PC-9 (cell line): Measurements from ENCODE around the gene DOC2B. TPM values are rescaled to one million over a fixed set of nuclear protein-coding genes. Genes with fewer than 3 reads are reported as not detected.

ENCODE experiments used
- BruUV-seq: library from RNA; stranded (reverse); fragments of 400-500 nt; replicated peaks from 2 replicates; lab custom pipeline; 2021; lab: Mats Ljungman, UMichigan
- CTCF ChIA-PET: fragments of 300-600 bp; sonication (Branson Sonifier 250); formaldehyde crosslinking; loops from one replicate; lab custom pipeline; 2022; ENCODE audit warnings: antibody characterized with exemption; lab: Charles Lee
- POLR2A ChIA-PET: fragments of 300-600 bp; sonication (Branson Sonifier 250); formaldehyde crosslinking; loops from one replicate; lab custom pipeline; 2022; ENCODE audit warnings: antibody characterized with exemption; ENCODE audit not compliant: unreplicated experiment; lab: Charles Lee
- DNase-seq, 2 experiments: peaks; one replicate each; pipeline versions ENCODE4 v3.0.0 to v3.0.0-alpha.2; 2015 to 2022; ENCODE audit warnings: mixed read lengths in 1 of 2
- H2AFZ ChIP-seq: fragments of 200-600 bp; sonication (generic); 2 replicates; pipeline ENCODE4 v1.8.1; 2017; ENCODE audit warnings: antibody characterized with exemption
- H3F3A ChIP-seq: fragments of 200-600 bp; sonication (generic); 2 replicates; pipeline ENCODE4 v1.8.1; 2017; ENCODE audit warnings: antibody characterized with exemption, mild to moderate bottlenecking, low read depth; ENCODE audit not compliant: insufficient read depth
- H3K27ac ChIP-seq: fragments of 200-600 bp; sonication (generic); 2 replicates; pipeline ENCODE4 v1.6.1; 2016; ENCODE audit warnings: mixed run types
- H3K27me3 ChIP-seq: fragments of 200-600 bp; sonication (generic); 2 replicates; pipeline ENCODE4 v1.6.1; 2016; ENCODE audit warnings: low read depth, mixed run types; ENCODE audit not compliant: insufficient read depth
- H3K36me3 ChIP-seq: fragments of 200-600 bp; sonication (generic); 2 replicates; pipeline ENCODE4 v1.6.1; 2016; ENCODE audit warnings: low read depth, mixed run types
- H3K4me1 ChIP-seq: fragments of 200-600 bp; sonication (generic); replicated peaks from 2 replicates; pipeline ENCODE4 v1.6.1; 2016; ENCODE audit warnings: mixed run types; ENCODE audit not compliant: insufficient read depth
- H3K4me2 ChIP-seq: fragments of 200-600 bp; sonication (generic); 2 replicates; pipeline ENCODE4 v1.6.1; 2017; ENCODE audit warnings: mixed run types
- H3K4me3 ChIP-seq: fragments of 200-600 bp; sonication (generic); 2 replicates; pipeline ENCODE4 v1.6.1; 2016; ENCODE audit warnings: mixed run types
- H3K79me2 ChIP-seq: fragments of 200-600 bp; sonication (generic); 2 replicates; pipeline ENCODE4 v1.6.1; 2017; ENCODE audit warnings: low read depth, mixed run types
- H3K9me2 ChIP-seq: fragments of 200-600 bp; sonication (generic); 2 replicates; pipeline ENCODE4 v1.8.1; 2017; ENCODE audit warnings: mild to moderate bottlenecking; ENCODE audit not compliant: insufficient read depth
- H3K9me3 ChIP-seq: fragments of 200-600 bp; sonication (generic); 2 replicates; pipeline ENCODE4 v1.8.1; 2016; ENCODE audit warnings: low read depth; ENCODE audit not compliant: insufficient read depth
- H4K20me1 ChIP-seq: fragments of 200-600 bp; sonication (generic); 2 replicates; pipeline ENCODE4 v1.8.1; 2017; ENCODE audit not compliant: insufficient read depth
- CTCF ChIP-seq: fragments of 200-600 bp; sonication (generic); conservative IDR thresholded peaks from 2 replicates; pipeline ENCODE4 v1.6.1; 2017; ENCODE audit warnings: mixed run types, antibody characterized with exemption, mild to moderate bottlenecking, moderate library complexity
- EZH2 ChIP-seq: fragments of 200-600 bp; sonication (generic); IDR thresholded peaks from 2 replicates; pipeline ENCODE4 v1.8.0; 2017; ENCODE audit warnings: antibody characterized with exemption, low read depth
- intact Hi-C: fragments of 100-400 bp; cut with micrococcal nuclease; formaldehyde crosslinking; loops from one replicate; pipeline ENCODE4 v1.10.0; 2022; ENCODE audit not compliant: unreplicated experiment
- total RNA-seq: library from RNA; stranded (reverse); gene quantifications from 2 replicates; pipeline ENCODE4 v1.2.3, GENCODE V29; 2021

Gene DOC2B
- total RNA-seq, 1 experiment from 2014 or later, result not detected

DNA sequence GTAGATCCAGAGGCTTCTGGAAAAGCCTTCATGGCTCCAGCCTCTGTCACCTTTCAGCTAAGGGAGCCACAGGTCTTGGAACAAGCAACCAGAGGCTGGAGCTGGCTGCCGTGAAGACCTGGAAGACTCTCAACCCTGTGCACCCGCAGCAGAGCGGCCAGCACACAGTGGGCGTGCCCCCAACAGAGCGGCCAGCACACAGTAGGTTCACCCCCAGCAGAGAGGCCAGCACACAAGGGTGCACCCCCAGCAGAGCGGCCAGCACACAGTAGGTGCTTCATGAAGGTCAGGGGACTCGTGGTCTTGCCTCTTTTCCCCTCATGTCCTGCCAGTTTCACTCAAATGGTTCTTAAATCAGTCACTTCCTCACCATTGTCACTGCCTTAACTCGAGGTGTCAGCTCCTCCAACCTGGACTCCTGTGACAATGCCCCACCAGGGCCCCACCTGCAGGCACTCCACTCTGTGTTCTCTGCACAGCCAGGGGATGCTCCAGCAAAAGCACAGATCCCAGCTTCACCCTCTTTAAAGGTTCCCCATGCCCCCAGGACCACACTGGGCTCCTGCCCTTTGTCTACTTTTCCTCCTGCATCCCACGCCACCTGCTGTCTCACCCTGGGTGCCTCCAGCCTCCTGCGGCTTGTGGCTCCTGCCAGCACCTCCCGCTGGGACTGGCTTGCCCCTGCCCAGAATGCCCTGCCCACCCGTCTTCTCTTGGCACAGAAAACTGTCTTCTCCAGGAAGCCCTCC is 42.4 kb upstream of the DOC2B start:
- Histone ChIP-seq H3K9me2 (no peaks in the 10 kb centered on the region), H2AFZ (no peak overlapping the region), H3K27ac (no peak overlapping the region), H4K20me1 (peaks cover 3% of the 10 kb centered on the region; the same call in 1 of the 2 replicates), H3K36me3 (no peaks in the 10 kb centered on the region), H3K9me3 (no peaks in the 10 kb centered on the region), H3K27me3 (no peaks in the 10 kb centered on the region; the same call in 1 of the 2 replicates), H3K79me2 (no peaks in the 10 kb centered on the region), H3K4me2 (no peak overlapping the region), H3K4me1 (no peaks in the 10 kb centered on the region), H3F3A (no peaks in the 10 kb centered on the region), H3K4me3 (no peak overlapping the region)
- ChIA-PET CTCF (no interaction called here), POLR2A (no interaction called here)
- no TSS peak for BruUV-seq
- no peak for TF ChIP-seq CTCF
- TF ChIP-seq EZH2, result no peak
- intact Hi-C loops, result no loop called here
- no peak for DNase-seq

GRCh38 chr17:222172-222571 is 40.7 kb upstream of the DOC2B start:
- peaks cover 3% of the 10 kb centered on the region; the same call in 1 of the 2 replicates for H4K20me1 ChIP-seq
- H3K27me3 ChIP-seq, result no peaks in the 10 kb centered on the region; the same call in 1 of the 2 replicates
- ChIA-PET POLR2A (no interaction called here), CTCF (no interaction called here)
- no peaks in the 10 kb centered on the region for H3K4me1 ChIP-seq
- no peaks in the 10 kb centered on the region for H3F3A ChIP-seq
- H3K9me2 ChIP-seq, result no peaks in the 10 kb centered on the region
- H3K79me2 ChIP-seq, result no peaks in the 10 kb centered on the region
- no peak overlapping the region for H3K27ac ChIP-seq
- no TSS peak for BruUV-seq
- no peaks in the 10 kb centered on the region for H3K9me3 ChIP-seq
- H3K36me3 ChIP-seq, result no peaks in the 10 kb centered on the region
- DNase-seq, result no peak
- no peak overlapping the region for H3K4me3 ChIP-seq
- TF ChIP-seq EZH2, result no peak
- TF ChIP-seq CTCF, result no peak
- no peak overlapping the region for H2AFZ ChIP-seq
- intact Hi-C loops, result no loop called here
- no peak overlapping the region for H3K4me2 ChIP-seq

- no TSS peak for BruUV-seq
Observed at GRCh38 chr17:219696-220095, 38.2 kb upstream of the DOC2B start.

More at GRCh38 chr17:219696-220095, 38.2 kb upstream of the DOC2B start:
- CTCF ChIA-PET, result no interaction called here
- DNase-seq, result no peak
- H4K20me1 ChIP-seq, result peaks cover 3% of the 10 kb centered on the region; the same call in 1 of the 2 replicates
- no peaks in the 10 kb centered on the region for H3F3A ChIP-seq
- H3K36me3 ChIP-seq, result no peaks in the 10 kb centered on the region
- H3K9me3 ChIP-seq, result no peaks in the 10 kb centered on the region
- no peak overlapping the region for H3K4me2 ChIP-seq
- intact Hi-C loops, result no loop called here
- TF ChIP-seq EZH2 (no peak), CTCF (no peak)
- no peak overlapping the region for H2AFZ ChIP-seq
- no peaks in the 10 kb centered on the region for H3K79me2 ChIP-seq
- no peaks in the 10 kb centered on the region for H3K9me2 ChIP-seq
- POLR2A ChIA-PET, result no interaction called here
- H3K27ac ChIP-seq, result no peak overlapping the region
- H3K27me3 ChIP-seq, result no peaks in the 10 kb centered on the region
- no peaks in the 10 kb centered on the region for H3K4me1 ChIP-seq
- no peak overlapping the region for H3K4me3 ChIP-seq
